Fibroblast of the aortic adventitia (primary cell): ENCODE results near the gene EIF4EBP3. TPM values are rescaled to one million over a fixed set of nuclear protein-coding genes. Genes with fewer than 3 reads are reported as not detected.

ENCODE experiments used
- DNase-seq: peaks from one replicate; pipeline ENCODE4 v3.0.0-alpha.2; 2010; ENCODE audit warnings: low read depth
- H3K4me3 ChIP-seq: 2 replicates; pipeline ENCODE4 v1.5.1; 2011; ENCODE audit warnings: low read depth, mild to moderate bottlenecking, control low read depth, low read length, moderate library complexity
- CTCF ChIP-seq: IDR thresholded peaks from 2 replicates; pipeline ENCODE4 v1.5.1; 2011; ENCODE audit warnings: mild to moderate bottlenecking, low read length, control low read depth, inconsistent platforms; ENCODE audit not compliant: insufficient read depth
- total RNA-seq: library from RNA; depleted of rRNA; stranded (reverse); fragments of >200 nt; gene quantifications from 2 replicates; pipeline ENCODE4 v1.2.3, GENCODE V29; 2012; ENCODE audit warnings: low replicate concordance

Gene EIF4EBP3
- total RNA-seq, 1 donor: 4.7 TPM

GRCh38 chr5:140567136-140567818 is 19.8 kb downstream of the EIF4EBP3 start:
- DNase-seq: no peak
- no peak overlapping the region for H3K4me3 ChIP-seq
- no peak for TF ChIP-seq CTCF

- TF ChIP-seq CTCF: no peak
- DNase-seq: no peak
- H3K4me3 ChIP-seq: no peak overlapping the region
These were observed 20.4 kb downstream of the EIF4EBP3 start for GRCh38 chr5:140567871-140568270.

- no peak overlapping the region for H3K4me3 ChIP-seq
- no peak for TF ChIP-seq CTCF
- DNase-seq: no peak
These were observed 21.1 kb downstream of the EIF4EBP3 start for GRCh38 chr5:140568443-140569063.

GRCh38 chr5:140569197-140569596 is 21.7 kb downstream of the EIF4EBP3 start:
- DNase-seq: no peak
- TF ChIP-seq CTCF: no peak
- no peak overlapping the region for H3K4me3 ChIP-seq

GRCh38 chr5:140570058-140570457 is 22.6 kb downstream of the EIF4EBP3 start:
- no peak for DNase-seq
- no peak overlapping the region for H3K4me3 ChIP-seq
- no peak for TF ChIP-seq CTCF

GRCh38 chr5:140570488-140570887 is 23.0 kb downstream of the EIF4EBP3 start:
- no peak for TF ChIP-seq CTCF
- no peak for DNase-seq
- H3K4me3 ChIP-seq: no peak overlapping the region
